OCI-LY1 (cell line): ENCODE measurements around the gene OSTF1.

Experiments
- H2AFZ ChIP-seq: fragments of 200-600 bp; sonication (generic), shearing (Covaris generic); 2 replicates; pipeline ENCODE4 v1.6.0; 2014; ENCODE audit warnings: antibody characterized with exemption, mild to moderate bottlenecking, low read length
- H3F3A ChIP-seq: fragments of 200-600 bp; sonication (generic), shearing (Covaris generic); 2 replicates; pipeline ENCODE4 v1.6.0; 2014; ENCODE audit warnings: mild to moderate bottlenecking, antibody characterized with exemption, low read length, moderate library complexity; ENCODE audit not compliant: insufficient read depth
- H3K27ac ChIP-seq: fragments of 200-600 bp; sonication (generic); 2 replicates; pipeline ENCODE4 v1.5.1; 2014; ENCODE audit warnings: low read length, mixed run types, mild to moderate bottlenecking, low read depth; ENCODE audit not compliant: poor library complexity, severe bottlenecking
- H3K27me3 ChIP-seq: fragments of 200-600 bp; sonication (generic); 2 replicates; pipeline ENCODE4 v1.6.0; 2014; ENCODE audit warnings: antibody characterized with exemption, mild to moderate bottlenecking, low read length, moderate library complexity; ENCODE audit not compliant: insufficient read depth
- H3K36me3 ChIP-seq: fragments of 200-600 bp; sonication (generic); 2 replicates; pipeline ENCODE4 v1.6.1; 2014; ENCODE audit warnings: mild to moderate bottlenecking, antibody characterized with exemption, low read length, moderate library complexity, mixed read lengths; ENCODE audit not compliant: insufficient read depth
- H3K4me1 ChIP-seq: fragments of 200-600 bp; sonication (generic); 2 replicates; pipeline ENCODE4 v1.5.1; 2014; ENCODE audit warnings: mild to moderate bottlenecking, low read length, moderate library complexity; ENCODE audit not compliant: insufficient read depth, severe bottlenecking
- H3K4me2 ChIP-seq: fragments of 200-600 bp; sonication (generic), shearing (Covaris generic); 2 replicates; pipeline ENCODE4 v1.6.1; 2014; ENCODE audit warnings: low read length
- H3K4me3 ChIP-seq: fragments of 200-600 bp; sonication (generic); 2 replicates; pipeline ENCODE4 v1.5.1; 2014; ENCODE audit warnings: low read length, low read depth, mild to moderate bottlenecking, mixed read lengths; ENCODE audit not compliant: poor library complexity, severe bottlenecking
- H3K79me2 ChIP-seq: fragments of 200-600 bp; shearing (Covaris generic); 2 replicates; pipeline ENCODE4 v1.6.1; 2016; ENCODE audit warnings: mixed run types, low read length, mixed read lengths; ENCODE audit not compliant: insufficient read depth
- H3K9ac ChIP-seq: fragments of 200-600 bp; sonication (generic), shearing (Covaris generic); 2 replicates; pipeline ENCODE4 v1.6.1; 2014; ENCODE audit warnings: mild to moderate bottlenecking, low read length, mixed read lengths
- H3K9me2 ChIP-seq: fragments of 200-600 bp; sonication (generic), shearing (Covaris generic); 2 replicates; pipeline ENCODE4 v1.6.1; 2014; ENCODE audit warnings: low read depth, mild to moderate bottlenecking, low read length, mixed read lengths
- H3K9me3 ChIP-seq: fragments of 200-600 bp; shearing (Covaris generic); 2 replicates; pipeline ENCODE4 v1.6.1; 2014; ENCODE audit warnings: low read length, mixed read lengths
- H4K20me1 ChIP-seq: fragments of 200-600 bp; sonication (generic), shearing (Covaris generic); 2 replicates; pipeline ENCODE4 v1.6.0; 2016; ENCODE audit warnings: mild to moderate bottlenecking, low read length; ENCODE audit not compliant: insufficient read depth
- EZH2 ChIP-seq: fragments of 200-600 bp; sonication (generic), shearing (Covaris generic); IDR thresholded peaks from 2 replicates; pipeline ENCODE4 v1.8.0; 2017; ENCODE audit warnings: borderline replicate concordance, mixed run types, mild to moderate bottlenecking, antibody characterized with exemption, low read length, moderate library complexity, mixed read lengths
- TF ChIP-seq, protein P1 (sequence below): fragments of 200-600 bp; sonication (generic), shearing (Covaris generic); IDR thresholded peaks from 2 replicates; pipeline ENCODE4 v1.5.1; 2017; ENCODE audit warnings: mild to moderate bottlenecking, antibody characterized with exemption, low read length, moderate library complexity, mixed read lengths

The OSTF1 gene

GRCh38 chr9:75063556-75064305 is 24.6 kb upstream of the OSTF1 start:
- no peak overlapping the region for H3K9ac ChIP-seq
- peaks cover 27% of the 10 kb centered on the region for H3K36me3 ChIP-seq
- no peaks in the 10 kb centered on the region for H4K20me1 ChIP-seq
- H3K27ac ChIP-seq: no peak overlapping the region
- no peak for TF ChIP-seq EZH2
- TF ChIP-seq, protein P1, sequence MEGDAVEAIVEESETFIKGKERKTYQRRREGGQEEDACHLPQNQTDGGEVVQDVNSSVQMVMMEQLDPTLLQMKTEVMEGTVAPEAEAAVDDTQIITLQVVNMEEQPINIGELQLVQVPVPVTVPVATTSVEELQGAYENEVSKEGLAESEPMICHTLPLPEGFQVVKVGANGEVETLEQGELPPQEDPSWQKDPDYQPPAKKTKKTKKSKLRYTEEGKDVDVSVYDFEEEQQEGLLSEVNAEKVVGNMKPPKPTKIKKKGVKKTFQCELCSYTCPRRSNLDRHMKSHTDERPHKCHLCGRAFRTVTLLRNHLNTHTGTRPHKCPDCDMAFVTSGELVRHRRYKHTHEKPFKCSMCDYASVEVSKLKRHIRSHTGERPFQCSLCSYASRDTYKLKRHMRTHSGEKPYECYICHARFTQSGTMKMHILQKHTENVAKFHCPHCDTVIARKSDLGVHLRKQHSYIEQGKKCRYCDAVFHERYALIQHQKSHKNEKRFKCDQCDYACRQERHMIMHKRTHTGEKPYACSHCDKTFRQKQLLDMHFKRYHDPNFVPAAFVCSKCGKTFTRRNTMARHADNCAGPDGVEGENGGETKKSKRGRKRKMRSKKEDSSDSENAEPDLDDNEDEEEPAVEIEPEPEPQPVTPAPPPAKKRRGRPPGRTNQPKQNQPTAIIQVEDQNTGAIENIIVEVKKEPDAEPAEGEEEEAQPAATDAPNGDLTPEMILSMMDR: no peak
- no peaks in the 10 kb centered on the region for H3K9me2 ChIP-seq
- no peak overlapping the region for H3K4me2 ChIP-seq
- H3K27me3 ChIP-seq: no peaks in the 10 kb centered on the region
- no peaks in the 10 kb centered on the region for H3K4me1 ChIP-seq
- H3K9me3 ChIP-seq: no peaks in the 10 kb centered on the region
- no peak overlapping the region for H2AFZ ChIP-seq
- H3K79me2 ChIP-seq: no peaks in the 10 kb centered on the region
- no peaks in the 10 kb centered on the region for H3F3A ChIP-seq
- H3K4me3 ChIP-seq: no peak overlapping the region

DNA sequence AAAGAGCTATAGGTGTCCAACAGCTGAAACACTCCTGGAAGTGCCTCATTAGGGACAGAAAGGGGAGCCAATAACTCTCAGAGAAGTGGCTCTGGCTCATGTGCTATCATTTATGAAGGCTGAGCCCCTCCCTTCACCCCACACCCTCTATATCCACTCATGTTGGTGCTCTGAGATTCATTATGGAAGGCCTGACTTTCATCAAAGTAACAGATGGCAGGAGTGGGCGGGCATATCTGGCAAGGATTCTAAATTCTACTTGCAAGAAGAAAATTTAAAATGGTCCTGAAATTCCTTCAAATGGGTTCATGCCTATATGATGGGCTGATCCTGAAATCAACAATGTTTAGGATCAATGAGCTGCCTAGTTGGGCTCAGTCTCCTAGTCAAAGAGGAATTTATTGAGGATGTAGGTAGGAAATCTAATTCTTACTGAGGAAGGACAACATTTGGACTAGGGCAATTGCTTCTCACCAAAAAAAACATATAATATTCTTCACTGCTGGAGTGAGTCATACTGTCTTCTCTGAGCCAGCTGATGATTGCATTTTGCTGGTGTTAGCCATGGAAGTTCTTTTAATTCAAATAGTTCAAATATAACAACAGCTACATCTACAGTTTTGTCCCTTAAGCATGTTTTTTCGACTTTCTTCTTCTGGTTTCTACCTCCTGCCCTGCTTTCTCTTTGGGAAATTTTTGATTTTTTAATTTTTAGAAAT is 23.8 kb upstream of the OSTF1 start:
- Histone ChIP-seq H3K27ac (no peak overlapping the region), H3K9me2 (no peaks in the 10 kb centered on the region)

DNA sequence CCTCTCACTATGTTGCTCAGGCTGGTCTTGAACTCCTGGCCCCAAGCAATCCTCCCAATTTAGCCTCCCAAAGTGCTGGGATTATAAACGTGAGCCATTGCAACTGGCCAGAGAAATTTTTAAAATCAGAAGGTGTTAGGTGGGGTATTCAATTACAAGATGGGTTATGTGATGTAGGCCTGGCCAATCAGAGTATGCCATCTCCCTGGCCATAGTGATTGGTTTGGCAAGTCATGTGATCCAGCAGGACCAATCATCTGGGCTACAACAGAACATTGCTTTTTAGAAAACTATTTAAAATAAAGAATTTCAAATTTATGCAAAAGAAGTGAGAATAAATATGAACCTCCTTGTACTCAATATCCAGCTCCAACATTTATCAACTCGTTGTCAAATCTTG is 22.8 kb upstream of the OSTF1 start:
- Histone ChIP-seq H4K20me1 (no peaks in the 10 kb centered on the region), H3K27ac (no peak overlapping the region), H3F3A (no peaks in the 10 kb centered on the region), H3K4me2 (no peak overlapping the region), H3K27me3 (no peaks in the 10 kb centered on the region), H3K9me2 (no peaks in the 10 kb centered on the region), H3K79me2 (no peaks in the 10 kb centered on the region), H3K36me3 (peaks cover 27% of the 10 kb centered on the region), H3K9ac (no peak overlapping the region), H3K4me1 (no peaks in the 10 kb centered on the region), H2AFZ (no peak overlapping the region), H3K9me3 (no peaks in the 10 kb centered on the region), H3K4me3 (no peak overlapping the region)
- TF ChIP-seq, protein P1: no peak

More for the DNA sequence above, 23.8 kb upstream of the OSTF1 start:
- Histone ChIP-seq H3K9me3 (no peaks in the 10 kb centered on the region), H3K79me2 (no peaks in the 10 kb centered on the region), H3F3A (no peaks in the 10 kb centered on the region), H3K36me3 (peaks cover 27% of the 10 kb centered on the region), H3K9ac (no peak overlapping the region), H3K4me1 (no peaks in the 10 kb centered on the region), H2AFZ (no peak overlapping the region), H3K4me3 (no peak overlapping the region), H3K27me3 (no peaks in the 10 kb centered on the region), H3K4me2 (no peak overlapping the region), H4K20me1 (no peaks in the 10 kb centered on the region)
- TF ChIP-seq, protein P1: no peak
- no peak for TF ChIP-seq EZH2
